Stimulated activated effector memory CD8-positive, alpha-beta T cell treated with anti-CD3 and anti-CD28 coated beads, Interleukin-12 subunit alpha, Interleukin-12 subunit beta, amount 100 ng/mL, for 72 hours (primary cell): ENCODE results near the gene AGAP1.

Experiments used
- ATAC-seq: fragments of 150-1000 bp; cut with Tn5 transposase; 2 replicates; pipeline ENCODE4 v1.10.0; 2021
- DNase-seq, 2 donors: peaks; one replicate each; pipeline ENCODE4 v3.0.0; 2021 to 2022; ENCODE audit warnings: low spot score in 2 of 2
- H3K27ac Mint-ChIP-seq: one replicate; pipeline ENCODE4 v1.8.0; 2022; ENCODE audit warnings: mild to moderate bottlenecking, mixed read lengths
- H3K36me3 Mint-ChIP-seq: one replicate; pipeline ENCODE4 v1.8.0; 2022; ENCODE audit warnings: mild to moderate bottlenecking, mixed read lengths
- H3K4me1 Mint-ChIP-seq: one replicate; pipeline ENCODE4 v1.8.0; 2022; ENCODE audit warnings: mixed read lengths
- H3K4me3 Mint-ChIP-seq: one replicate; pipeline ENCODE4 v1.8.0; 2022; ENCODE audit warnings: mild to moderate bottlenecking, mixed read lengths
- H3K9me3 Mint-ChIP-seq: one replicate; pipeline ENCODE4 v1.8.0; 2022; ENCODE audit warnings: mixed read lengths

AGAP1 gene

GRCh38 chr2:235554936-235555335 is 61.1 kb downstream of the AGAP1 start:
- no peaks in the 10 kb centered on the region for H3K9me3 Mint-ChIP-seq
- H3K4me3 Mint-ChIP-seq = no peak overlapping the region
- ATAC-seq (no peak), DNase-seq (no peak)
- H3K27ac Mint-ChIP-seq = no peak overlapping the region
- H3K4me1 Mint-ChIP-seq = peaks cover 41% of the 10 kb centered on the region
- H3K36me3 Mint-ChIP-seq = no peaks in the 10 kb centered on the region

- no peaks in the 10 kb centered on the region for H3K9me3 Mint-ChIP-seq
- H3K27ac Mint-ChIP-seq = no peak overlapping the region
- ATAC-seq (no peak), DNase-seq (no peak)
- peaks cover 37% of the 10 kb centered on the region for H3K4me1 Mint-ChIP-seq
- H3K4me3 Mint-ChIP-seq = no peak overlapping the region
- no peaks in the 10 kb centered on the region for H3K36me3 Mint-ChIP-seq
Measured at GRCh38 chr2:235555371-235555770, 61.5 kb downstream of the AGAP1 start.

DNA sequence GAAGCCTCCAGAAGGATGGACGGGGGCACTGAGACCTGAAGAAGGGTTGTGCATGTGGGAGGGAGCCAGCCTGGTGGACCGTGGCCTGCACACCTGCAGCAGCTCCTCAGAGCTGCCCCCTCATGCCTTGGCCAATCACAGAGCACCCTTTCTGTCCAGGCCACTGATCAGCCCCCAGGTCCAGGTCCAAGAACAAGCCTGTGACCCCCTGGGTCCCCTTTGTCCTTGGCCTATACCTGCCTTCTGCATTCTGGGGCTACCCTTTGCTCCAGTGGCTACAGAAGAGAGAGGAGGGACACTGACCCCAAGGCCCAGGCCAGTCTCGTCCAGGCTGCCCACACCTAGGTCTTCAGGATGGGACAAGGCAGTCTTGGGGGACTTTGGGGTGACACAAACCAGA is 62.2 kb downstream of the AGAP1 start:
- H3K9me3 Mint-ChIP-seq = no peaks in the 10 kb centered on the region
- H3K4me1 Mint-ChIP-seq = peaks cover 35% of the 10 kb centered on the region
- ATAC-seq = no peak
- H3K27ac Mint-ChIP-seq = no peak overlapping the region
- no peak overlapping the region for H3K4me3 Mint-ChIP-seq
- no peaks in the 10 kb centered on the region for H3K36me3 Mint-ChIP-seq
- no peak for DNase-seq

GRCh38 chr2:235556901-235557300 is 63.1 kb downstream of the AGAP1 start:
- no peak for DNase-seq
- no peak for ATAC-seq
- H3K9me3 Mint-ChIP-seq = no peaks in the 10 kb centered on the region
- no peak overlapping the region for H3K27ac Mint-ChIP-seq
- H3K4me3 Mint-ChIP-seq = no peak overlapping the region
- peaks cover 30% of the 10 kb centered on the region for H3K4me1 Mint-ChIP-seq
- H3K36me3 Mint-ChIP-seq = no peaks in the 10 kb centered on the region

DNA sequence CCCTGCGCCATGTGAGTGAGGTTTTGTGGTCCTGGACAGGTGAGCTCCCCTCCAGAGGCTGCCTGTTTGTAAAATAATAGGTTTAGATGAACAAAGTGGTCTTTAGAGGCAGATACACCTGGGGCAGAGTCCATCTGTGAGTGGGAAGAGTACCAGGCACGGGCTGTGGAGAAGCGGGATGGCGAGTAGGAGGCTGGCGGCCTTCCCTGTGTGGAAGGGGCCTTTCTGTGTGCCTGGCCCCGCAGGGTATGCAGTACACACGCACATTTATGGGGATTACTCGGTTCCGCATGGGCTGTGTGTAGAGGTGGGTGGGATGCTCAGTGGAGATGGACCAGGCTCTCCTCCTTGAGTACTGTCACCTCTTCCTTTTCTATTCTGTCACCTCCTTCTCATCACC is 64.1 kb downstream of the AGAP1 start:
- ATAC-seq (no peak), DNase-seq (no peak)
- H3K27ac Mint-ChIP-seq = no peak overlapping the region
- no peaks in the 10 kb centered on the region for H3K36me3 Mint-ChIP-seq
- H3K9me3 Mint-ChIP-seq = no peaks in the 10 kb centered on the region
- H3K4me1 Mint-ChIP-seq = peaks cover 21% of the 10 kb centered on the region
- H3K4me3 Mint-ChIP-seq = no peak overlapping the region

DNA sequence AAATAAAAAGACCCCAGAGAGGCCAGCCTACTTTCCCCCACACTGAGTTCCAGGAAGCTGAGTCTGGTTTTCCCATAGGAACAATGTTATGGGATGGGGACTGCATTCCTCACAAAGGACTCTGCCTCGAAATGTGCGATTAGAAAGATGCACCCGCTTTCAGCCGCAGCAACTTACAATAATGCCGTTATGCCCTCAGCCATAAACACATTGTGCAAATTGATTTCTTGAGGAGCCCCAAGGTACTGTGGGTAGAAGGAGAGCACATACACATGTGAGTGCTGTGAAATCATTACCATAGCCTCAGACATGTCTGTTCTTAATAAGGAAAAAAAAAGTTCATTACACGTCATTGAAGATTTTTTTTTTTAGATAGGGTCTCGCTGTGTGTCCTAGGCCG is 64.7 kb downstream of the AGAP1 start:
- H3K9me3 Mint-ChIP-seq = no peaks in the 10 kb centered on the region
- H3K4me1 Mint-ChIP-seq = peaks cover 24% of the 10 kb centered on the region
- H3K36me3 Mint-ChIP-seq = no peaks in the 10 kb centered on the region
- DNase-seq = no peak
- H3K27ac Mint-ChIP-seq = no peak overlapping the region
- no peak overlapping the region for H3K4me3 Mint-ChIP-seq
- no peak for ATAC-seq

DNA sequence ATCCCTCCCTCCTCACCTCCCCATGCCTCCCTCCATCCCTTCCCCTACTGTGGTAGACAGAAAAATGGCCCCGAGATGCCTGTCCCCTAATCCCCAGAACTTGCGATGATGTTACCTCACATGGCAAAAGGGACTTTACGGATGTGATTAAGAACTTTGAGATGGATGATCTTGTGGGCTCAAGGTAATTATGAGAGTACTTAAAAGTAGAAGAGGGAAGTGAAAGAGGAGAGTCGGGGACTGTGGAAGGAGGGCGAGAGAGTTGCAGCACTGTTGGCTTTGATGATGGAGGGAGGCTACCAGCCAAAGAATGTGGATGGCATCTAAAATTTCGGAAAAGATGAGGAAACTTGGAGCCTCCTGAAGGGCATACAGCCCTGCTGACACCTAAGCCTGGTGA is 66.5 kb downstream of the AGAP1 start:
- H3K4me3 Mint-ChIP-seq = no peak overlapping the region
- no peaks in the 10 kb centered on the region for H3K9me3 Mint-ChIP-seq
- H3K4me1 Mint-ChIP-seq = peaks cover 21% of the 10 kb centered on the region
- ATAC-seq (no peak), DNase-seq (no peak)
- no peaks in the 10 kb centered on the region for H3K36me3 Mint-ChIP-seq
- H3K27ac Mint-ChIP-seq = no peak overlapping the region

DNA sequence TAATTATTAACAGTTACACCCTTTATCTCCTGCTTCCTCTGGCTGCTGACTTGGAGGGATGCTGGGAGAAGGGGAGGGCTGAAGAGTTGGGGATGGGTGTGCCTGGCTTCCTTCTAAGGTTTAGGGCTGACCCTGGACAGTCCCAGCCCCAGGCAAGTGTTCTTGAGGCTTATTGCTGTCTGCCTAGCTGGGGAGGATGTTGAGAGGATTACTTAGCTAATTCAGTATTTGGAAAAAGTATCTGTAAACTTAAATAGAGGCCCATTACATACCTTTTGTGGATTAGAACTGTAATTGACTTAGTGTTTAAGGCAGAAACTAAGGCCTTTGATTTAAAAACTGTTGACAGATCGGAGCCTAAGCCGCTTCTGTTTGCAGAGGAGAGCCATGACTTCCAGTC is 67.6 kb downstream of the AGAP1 start:
- H3K4me3 Mint-ChIP-seq = no peak overlapping the region
- peaks cover 19% of the 10 kb centered on the region for H3K4me1 Mint-ChIP-seq
- H3K9me3 Mint-ChIP-seq = no peaks in the 10 kb centered on the region
- ATAC-seq (no peak), DNase-seq (no peak)
- H3K36me3 Mint-ChIP-seq = no peaks in the 10 kb centered on the region
- no peak overlapping the region for H3K27ac Mint-ChIP-seq

GRCh38 chr2:235562065-235562747 is 68.4 kb downstream of the AGAP1 start:
- H3K4me3 Mint-ChIP-seq = no peak overlapping the region
- no peaks in the 10 kb centered on the region for H3K36me3 Mint-ChIP-seq
- ATAC-seq (no peak), DNase-seq (no peak)
- peaks cover 25% of the 10 kb centered on the region for H3K4me1 Mint-ChIP-seq
- no peak overlapping the region for H3K27ac Mint-ChIP-seq
- H3K9me3 Mint-ChIP-seq = no peaks in the 10 kb centered on the region

DNA sequence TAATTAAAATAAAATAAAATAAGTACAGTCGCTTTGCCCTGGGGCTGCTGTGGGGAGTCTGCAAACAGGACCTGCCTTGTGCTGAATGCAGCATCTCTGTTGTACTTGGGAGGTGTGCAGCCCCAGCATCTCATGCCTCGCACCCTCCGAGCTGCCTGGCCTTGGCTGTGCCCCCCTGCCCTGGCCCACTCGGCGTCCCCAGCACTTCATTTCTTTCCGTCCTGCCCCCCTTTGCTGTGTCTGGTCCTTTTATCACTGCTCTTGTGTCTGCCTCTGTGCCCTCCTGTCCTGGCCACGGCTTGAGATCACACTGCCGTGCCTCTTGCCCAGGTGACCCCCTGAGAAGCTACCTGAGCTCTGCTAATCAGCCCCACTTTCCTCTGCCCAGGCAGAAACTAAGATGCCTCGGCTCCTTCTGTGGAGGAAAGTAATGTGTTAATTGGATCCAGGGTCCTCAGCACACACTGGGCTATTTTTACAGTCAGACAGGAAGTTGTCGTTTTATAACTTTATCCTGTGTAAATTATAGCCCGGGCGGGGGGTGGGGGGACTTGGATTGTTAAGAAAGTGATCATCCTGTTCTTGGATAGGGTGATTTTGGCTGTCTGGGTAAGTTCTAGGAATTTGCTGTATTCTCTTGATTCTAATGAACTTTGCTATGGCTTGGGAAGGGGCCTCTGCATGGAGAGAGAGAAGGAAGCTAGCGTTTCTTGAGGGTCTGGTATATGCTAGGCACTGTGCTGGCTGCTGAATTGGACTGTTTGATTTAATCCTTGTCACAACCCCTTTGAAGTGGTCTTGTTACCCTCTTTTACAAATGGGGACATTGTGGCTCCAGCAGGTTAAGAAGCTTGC is 69.4 kb downstream of the AGAP1 start:
- H3K9me3 Mint-ChIP-seq = peaks cover 1% of the 10 kb centered on the region
- H3K27ac Mint-ChIP-seq = no peak overlapping the region
- H3K4me1 Mint-ChIP-seq = peaks cover 25% of the 10 kb centered on the region
- no peak overlapping the region for H3K4me3 Mint-ChIP-seq
- no peak for ATAC-seq
- no peaks in the 10 kb centered on the region for H3K36me3 Mint-ChIP-seq
- DNase-seq = no peak

DNA sequence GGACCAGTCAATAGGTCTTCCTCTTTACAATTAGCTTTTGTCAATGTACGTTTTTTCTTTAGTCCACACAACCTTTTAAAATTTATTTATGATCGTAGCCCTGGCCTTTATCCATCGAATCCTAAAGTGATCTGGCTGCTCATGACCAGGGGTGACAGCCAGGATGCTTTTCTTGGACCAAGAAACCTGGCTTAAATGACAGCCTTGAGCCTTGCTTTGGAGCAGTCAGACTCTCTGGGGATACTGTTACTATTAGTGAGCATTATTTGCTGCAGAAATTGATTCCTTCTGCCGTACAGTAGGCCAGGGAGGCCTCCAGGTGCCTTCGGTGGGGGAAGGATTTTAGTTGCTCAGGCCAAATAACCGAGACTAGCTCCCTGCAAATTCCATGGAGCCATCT is 70.2 kb downstream of the AGAP1 start:
- DNase-seq = no peak
- no peaks in the 10 kb centered on the region for H3K36me3 Mint-ChIP-seq

GRCh38 chr2:235564884-235565530 is 71.2 kb downstream of the AGAP1 start:
- Mint-ChIP-seq H3K4me3 (no peak overlapping the region), H3K27ac (no peak overlapping the region)

More for the DNA sequence above, 70.2 kb downstream of the AGAP1 start:
- Mint-ChIP-seq H3K27ac (no peak overlapping the region), H3K9me3 (peaks cover 2% of the 10 kb centered on the region), H3K4me1 (peaks cover 24% of the 10 kb centered on the region), H3K4me3 (no peak overlapping the region)
- ATAC-seq = no peak

GRCh38 chr2:235566415-235566814 is 72.6 kb downstream of the AGAP1 start:
- Mint-ChIP-seq H3K4me1 (peaks cover 24% of the 10 kb centered on the region), H3K36me3 (no peaks in the 10 kb centered on the region), H3K27ac (no peak overlapping the region), H3K4me3 (no peak overlapping the region), H3K9me3 (peaks cover 2% of the 10 kb centered on the region)
- no peak for DNase-seq
- peak; percentile 48 for ATAC-seq

More at GRCh38 chr2:235564884-235565530, 71.2 kb downstream of the AGAP1 start:
- no peak for ATAC-seq
- H3K4me1 Mint-ChIP-seq = peaks cover 24% of the 10 kb centered on the region
- no peaks in the 10 kb centered on the region for H3K36me3 Mint-ChIP-seq
- no peak for DNase-seq
- peaks cover 2% of the 10 kb centered on the region for H3K9me3 Mint-ChIP-seq

- DNase-seq (no peak), ATAC-seq (no peak)
- Mint-ChIP-seq H3K4me1 (peaks cover 24% of the 10 kb centered on the region), H3K9me3 (peaks cover 2% of the 10 kb centered on the region), H3K36me3 (no peaks in the 10 kb centered on the region), H3K27ac (peak overlapping the region; percentile 69), H3K4me3 (no peak overlapping the region)
Measured at GRCh38 chr2:235566931-235567495, 73.2 kb downstream of the AGAP1 start.

GRCh38 chr2:235567842-235568241 is 74.0 kb downstream of the AGAP1 start:
- Mint-ChIP-seq H3K9me3 (peaks cover 2% of the 10 kb centered on the region), H3K27ac (peak overlapping the region; percentile 69), H3K4me3 (no peak overlapping the region), H3K4me1 (peaks cover 24% of the 10 kb centered on the region), H3K36me3 (no peaks in the 10 kb centered on the region)
- DNase-seq (no peak), ATAC-seq (peak; percentile 81)
